Stimulated activated CD8-positive, alpha-beta memory T cell treated with anti-CD3 and anti-CD28 coated beads, Interleukin-12 subunit alpha, Interleukin-12 subunit beta, amount 100 ng/mL, for 1 hour (primary cell): Measurements from ENCODE around the gene YJEFN3.

Source experiments
- DNase-seq: peaks from one replicate; pipeline ENCODE4 v3.0.0-alpha.2; 2020; ENCODE audit warnings: low read depth

The YJEFN3 gene

DNA sequence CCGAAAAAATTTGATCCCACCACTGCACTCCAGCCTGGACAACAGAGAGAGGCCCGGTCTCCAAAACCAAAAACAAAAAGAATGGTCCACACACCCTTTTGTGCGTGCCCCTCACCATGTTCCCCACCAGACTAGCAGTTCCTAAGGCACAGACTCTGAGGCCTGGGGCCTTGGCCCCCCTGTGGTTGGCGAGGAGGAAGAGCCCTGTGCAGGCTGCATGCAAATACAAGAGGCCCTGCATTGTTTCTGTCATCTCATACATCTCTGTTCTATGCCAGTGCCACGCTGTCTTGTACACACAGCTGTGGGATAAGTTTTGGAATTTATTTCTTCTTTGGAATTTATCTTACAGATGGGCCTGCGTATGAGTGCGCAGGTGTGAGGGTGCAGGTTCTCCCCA, 4.7 kb upstream of the YJEFN3 start:
- DNase-seq = no peak

DNA sequence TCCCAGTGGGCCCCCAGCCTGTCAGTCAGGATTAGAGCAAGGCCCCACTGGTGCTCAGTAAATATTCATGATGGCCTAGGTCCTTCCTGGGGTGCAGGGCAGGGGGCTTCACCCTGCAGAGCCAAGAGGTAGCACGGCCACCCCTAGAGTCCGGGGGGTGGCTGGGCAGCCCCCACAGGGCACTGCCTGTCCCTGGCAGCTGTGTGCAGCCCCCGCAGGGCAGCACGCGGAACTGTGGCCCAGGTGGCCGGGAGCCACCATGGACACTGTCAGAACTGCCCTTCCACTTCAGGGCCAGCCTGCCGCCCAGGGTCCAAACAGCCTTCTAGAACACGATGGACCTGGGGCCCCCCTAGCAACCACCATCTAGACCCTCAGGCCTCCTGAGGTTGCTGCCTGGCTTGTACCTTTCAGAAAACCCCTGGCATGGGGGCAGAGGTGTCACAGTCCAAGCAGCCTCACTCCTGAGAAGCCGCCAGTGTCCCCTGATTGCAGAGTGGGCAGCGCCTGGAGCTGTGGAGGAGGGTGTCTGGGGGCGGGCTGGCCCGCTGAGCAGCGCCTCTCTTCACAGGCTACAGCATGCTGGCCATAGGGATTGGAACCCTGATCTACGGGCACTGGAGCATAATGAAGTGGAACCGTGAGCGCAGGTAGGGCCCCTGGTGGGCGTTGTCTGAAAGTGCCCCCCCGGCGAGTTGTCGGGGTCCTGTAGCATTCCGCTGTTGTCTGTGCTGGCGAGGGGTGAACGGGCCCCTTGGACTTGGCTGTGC, 2.9 kb upstream of the YJEFN3 start:
- no peak for DNase-seq

DNA sequence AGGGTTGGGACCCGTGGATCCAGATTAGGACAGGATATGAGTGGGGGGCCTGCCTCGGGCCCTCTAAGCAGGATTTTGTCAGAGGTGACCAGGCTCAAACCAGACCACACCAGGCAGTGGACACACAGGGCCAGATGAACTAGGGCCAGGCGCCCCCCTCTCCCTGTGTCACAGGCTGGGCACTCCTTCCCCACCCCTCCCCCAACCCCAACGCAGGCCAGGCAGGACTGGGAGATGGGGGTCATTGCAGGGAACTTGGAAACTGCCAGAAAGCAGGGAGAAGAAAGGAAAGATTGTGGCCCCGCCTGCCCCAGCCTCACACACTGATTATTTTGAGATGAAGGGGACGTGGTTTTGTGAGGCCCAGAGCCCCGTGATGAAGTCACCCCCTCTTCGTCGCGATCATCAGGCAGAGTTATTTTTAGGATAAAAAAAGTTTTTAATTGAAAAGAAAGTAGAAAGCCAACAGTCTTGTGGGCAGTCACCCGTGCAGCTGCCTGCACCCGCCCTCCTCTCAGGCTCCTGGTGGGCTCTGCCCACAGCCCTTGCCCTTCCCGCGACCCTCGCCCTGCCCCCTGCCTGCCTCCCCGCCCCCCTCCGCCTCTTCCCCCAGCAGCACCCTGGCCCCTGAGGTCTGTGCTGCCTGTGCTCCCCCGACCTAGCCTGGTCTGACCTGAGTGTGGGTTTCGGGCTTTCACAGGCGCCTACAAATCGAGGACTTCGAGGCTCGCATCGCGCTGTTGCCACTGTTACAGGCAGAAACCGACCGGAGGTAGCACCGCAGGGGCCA, 1.9 kb upstream of the YJEFN3 start:
- DNase-seq = no peak

DNA sequence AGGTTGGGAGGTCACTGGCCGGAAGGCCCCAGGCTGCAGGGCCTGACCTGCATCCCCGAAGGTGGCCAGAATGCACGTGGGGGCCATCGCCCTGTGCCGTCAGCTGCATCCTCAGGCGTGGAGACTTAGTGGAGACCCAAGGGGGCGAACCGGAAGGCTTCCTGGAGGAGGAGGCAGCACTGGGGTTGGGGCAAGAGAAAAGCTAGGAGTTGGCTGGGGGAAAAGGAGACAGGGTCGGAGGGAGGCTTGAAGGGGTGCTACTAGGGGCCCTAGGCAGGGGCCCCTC, 1.4 kb upstream of the YJEFN3 start:
- DNase-seq = no peak

DNA sequence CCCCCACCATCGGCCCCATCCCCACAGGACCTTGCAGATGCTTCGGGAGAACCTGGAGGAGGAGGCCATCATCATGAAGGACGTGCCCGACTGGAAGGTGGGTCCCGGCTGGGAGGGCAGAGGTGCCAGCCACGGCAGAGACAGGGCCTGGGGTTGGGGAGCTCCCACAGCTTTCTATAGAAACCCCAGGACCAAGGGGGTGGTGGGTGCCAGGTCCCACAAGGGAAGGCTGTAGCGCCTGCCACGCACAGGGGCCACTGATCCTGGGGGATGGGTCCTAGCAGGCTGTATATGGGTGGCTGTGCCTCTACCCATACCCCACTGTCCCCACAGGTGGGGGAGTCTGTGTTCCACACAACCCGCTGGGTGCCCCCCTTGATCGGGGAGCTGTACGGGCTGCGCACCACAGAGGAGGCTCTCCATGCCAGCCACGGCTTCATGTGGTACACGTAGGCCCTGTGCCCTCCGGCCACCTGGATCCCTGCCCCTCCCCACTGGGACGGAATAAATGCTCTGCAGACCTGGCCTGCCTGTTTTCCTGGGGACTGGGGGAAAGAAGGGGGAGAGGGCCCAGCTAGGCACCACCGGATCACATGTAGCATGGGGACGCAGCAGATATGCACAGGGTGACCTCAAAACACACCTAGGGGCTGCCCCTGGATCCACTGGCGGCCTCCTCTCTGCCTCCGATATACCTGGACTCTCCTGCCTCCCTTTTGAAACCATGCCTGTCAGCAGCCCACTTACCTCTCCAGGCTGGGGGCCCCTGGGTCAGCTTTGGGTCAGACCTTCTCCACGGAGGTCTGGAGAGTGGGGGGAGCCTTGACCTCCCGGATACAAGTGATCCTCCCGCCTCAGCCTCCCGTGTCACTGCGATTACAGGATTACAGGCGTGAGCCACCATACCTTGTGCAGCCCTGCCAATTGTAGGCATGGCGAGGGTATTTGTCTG, 761 bp upstream of the YJEFN3 start:
- DNase-seq = no peak

DNA sequence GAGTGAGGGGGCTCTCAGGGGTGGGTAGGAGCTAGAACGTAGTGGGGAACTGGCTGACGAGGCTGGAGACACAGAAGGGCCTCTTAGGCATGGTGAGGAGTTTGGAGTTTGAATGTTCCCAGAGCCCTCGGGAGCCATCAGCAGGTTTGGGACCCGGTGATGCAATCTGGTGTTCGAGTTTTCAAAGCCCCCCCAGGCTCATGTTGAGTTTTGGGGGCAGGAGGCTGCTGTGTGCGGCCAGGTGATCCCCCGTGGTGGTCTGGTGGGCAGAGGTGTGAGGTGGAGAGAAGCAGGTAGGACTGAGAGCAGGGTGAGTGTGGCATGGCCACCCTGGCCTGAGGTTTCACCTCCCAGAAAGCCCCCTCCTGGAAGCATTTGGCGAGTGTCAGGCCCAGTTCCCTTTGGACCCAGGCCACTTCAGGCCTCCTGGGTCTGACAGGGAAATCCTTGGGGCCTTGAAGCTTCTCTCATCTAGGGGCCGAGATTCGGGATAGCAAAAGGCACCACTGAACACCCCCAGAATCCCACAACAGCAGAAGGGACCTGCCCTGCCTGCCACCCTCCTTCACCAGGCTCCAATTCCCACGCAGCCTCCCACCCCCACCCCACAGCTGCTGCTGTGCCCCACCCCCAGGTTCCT, 1.2 kb downstream of the YJEFN3 start:
- no peak for DNase-seq

DNA sequence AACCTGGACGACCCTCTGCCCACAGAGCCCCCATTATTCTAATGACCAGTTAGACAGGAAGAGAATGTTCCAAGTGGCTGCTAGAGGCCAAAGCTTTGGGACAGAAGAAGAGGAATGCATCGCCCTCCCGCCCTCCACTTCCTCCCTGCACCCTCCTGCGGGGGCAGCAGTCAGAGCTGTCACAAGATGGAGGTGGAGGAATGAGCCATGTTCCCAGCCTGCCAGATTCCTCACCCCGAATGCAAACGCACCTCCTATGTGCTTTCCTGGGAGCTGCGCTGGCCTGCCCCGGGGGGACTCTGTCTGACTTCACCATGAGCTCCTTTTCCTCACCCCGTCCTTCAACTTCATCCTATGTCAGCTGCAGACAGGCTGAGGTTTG, 1.7 kb downstream of the YJEFN3 start:
- DNase-seq = no peak

DNA sequence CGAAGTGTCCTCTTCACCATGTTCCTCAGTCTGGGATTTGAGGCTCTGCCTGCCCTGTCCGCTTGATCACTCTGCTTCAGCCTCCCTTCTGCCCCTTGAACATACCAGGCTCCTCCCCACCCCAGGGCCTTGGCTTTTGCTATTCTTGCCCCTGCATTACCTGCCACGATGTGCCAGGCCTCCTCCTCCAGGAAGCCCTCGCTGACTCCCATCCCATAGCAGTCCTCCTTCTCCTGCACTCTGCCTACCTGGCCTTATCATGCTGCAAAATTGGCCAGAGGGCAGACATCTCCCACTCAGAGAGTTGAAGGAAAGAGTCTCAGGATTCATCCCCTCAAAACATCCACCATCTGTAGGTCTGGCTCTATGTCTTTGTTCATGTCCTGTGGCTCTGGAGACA, 2.2 kb downstream of the YJEFN3 start:
- no peak for DNase-seq

DNA sequence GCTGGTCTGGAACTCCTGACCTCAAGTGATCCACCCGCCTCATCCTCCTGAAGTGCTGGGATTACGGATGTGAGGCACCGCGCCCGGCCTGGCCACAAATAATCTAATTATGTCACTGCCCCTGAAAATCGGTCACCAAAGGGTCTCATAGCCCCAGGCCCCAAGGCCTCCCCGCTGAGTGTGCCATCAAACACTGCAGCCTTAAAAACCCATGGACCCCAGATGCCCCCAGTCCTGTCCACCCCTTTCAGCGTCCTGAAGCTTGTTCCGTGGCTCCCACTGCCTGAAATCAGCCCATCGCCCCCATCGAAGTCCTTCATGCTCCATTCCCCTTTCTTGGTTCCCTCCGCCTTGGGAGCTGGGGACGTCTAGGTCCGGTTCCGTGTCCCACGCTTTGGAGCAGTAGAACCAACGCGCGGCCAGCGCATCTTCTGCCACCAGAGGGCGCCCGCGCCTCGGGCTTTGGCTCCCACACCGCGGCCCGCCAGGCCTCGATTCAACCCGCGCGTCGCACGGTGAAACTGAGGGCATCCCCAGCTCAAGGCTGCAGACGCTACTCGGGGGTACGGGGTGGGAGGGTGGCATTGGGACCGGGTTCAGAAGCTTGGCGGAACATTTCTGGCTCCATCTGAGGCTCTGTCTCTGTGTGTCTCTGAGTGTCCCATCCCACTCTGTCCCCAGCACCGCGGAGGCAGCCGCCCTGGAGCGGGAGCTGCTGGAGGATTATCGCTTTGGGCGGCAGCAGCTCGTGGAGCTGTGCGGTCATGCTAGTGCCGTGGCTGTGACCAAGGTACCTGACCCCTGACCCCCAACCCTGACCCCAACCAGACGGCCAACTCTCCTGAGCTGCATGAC, 3.5 kb downstream of the YJEFN3 start:
- peak; percentile 81 for DNase-seq

DNA sequence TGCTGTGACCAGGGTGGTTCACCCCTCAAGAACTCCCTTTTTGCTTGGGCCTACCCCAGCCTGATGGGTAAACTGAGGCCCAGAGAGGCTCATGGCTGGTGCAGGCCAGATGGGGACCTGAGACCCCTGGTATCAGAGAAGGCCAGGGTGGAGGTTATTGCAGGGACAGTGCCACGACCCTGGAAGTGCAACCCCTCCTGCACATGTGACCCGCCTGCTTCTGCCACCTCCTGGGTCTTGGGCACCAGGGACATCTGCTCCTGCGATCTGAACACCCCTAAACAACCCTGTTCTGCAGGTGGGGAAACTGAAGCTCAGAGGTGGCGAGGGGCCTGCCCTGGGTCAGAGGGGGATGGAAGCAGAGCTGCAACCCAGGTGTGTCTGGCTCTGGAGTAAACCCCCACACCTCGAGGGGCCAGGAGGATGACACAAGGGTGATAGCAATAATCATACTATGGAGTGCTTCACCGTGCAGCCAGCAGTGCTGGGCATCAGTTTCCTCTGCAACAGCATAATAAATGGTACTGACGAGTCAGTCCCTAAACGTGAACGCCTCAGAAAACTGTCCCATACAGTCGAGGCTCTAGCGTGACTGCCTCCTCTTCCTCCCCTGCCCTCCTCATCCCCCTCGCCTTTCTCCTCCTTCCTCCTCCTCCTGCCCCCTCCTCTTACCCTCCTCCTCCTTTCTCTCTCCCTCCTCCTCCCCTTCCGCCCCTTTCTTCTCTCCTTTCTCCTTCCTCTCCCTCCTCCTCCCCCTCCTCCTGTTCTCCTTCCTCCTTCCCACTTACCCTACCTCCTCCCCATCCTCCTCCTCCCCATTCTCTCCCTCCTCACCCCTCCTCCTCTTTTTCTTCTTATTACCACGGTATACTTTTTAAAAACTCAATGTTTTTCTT, 4.3 kb downstream of the YJEFN3 start:
- no peak for DNase-seq

DNA sequence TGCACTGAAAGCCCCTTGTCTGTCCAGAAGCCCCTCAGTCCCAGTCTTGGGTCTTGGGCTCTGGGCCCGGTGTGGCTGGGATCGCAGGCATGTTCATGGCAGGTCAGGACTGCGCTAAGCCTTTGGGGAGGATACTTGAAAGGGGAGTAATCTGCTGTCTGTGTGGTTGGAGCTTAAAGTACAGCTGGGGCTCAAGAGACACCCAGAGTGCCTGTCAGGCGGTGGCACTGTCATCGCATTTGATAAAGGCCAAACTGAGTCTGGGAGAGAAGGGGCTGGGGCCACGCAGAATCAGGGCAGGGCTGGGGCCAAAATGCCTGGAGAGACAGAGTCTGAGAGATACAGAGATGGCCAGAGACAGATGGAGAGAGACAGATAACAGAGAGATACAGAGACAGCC, 5.1 kb downstream of the YJEFN3 start:
- DNase-seq = no peak

DNA sequence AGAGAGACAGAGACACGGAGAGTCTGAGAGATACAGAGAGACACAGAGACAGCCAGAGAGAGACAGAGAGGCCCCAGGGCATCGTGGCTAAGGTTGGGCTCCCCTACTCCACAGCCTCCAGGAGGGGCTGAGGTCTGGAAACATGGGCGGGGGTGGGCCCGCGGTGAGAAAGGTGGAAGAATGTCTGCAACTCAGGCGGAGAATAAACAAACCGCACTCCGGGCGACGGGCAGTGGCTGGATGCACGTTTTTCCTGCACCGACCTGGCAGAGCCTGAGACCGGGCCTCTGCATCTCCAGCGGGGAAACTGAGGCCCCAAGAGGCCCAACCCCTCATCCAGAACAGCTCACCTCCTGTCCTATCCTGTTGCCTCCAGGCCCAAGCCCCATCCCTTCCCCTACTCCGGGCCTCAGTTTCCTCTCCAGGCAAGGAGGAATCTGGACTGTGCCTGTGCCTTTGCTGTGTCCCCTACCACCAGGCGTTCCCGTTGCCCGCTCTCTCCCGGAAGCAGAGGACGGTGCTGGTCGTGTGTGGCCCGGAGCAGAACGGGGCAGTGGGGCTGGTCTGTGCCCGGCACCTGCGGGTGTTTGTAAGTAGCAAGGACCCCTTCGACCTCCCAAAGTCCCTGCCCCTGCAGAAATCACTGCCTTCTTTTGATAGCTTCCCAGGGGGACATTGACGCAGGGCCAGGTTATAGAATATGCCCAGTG, 6.0 kb downstream of the YJEFN3 start:
- DNase-seq = no peak

DNA sequence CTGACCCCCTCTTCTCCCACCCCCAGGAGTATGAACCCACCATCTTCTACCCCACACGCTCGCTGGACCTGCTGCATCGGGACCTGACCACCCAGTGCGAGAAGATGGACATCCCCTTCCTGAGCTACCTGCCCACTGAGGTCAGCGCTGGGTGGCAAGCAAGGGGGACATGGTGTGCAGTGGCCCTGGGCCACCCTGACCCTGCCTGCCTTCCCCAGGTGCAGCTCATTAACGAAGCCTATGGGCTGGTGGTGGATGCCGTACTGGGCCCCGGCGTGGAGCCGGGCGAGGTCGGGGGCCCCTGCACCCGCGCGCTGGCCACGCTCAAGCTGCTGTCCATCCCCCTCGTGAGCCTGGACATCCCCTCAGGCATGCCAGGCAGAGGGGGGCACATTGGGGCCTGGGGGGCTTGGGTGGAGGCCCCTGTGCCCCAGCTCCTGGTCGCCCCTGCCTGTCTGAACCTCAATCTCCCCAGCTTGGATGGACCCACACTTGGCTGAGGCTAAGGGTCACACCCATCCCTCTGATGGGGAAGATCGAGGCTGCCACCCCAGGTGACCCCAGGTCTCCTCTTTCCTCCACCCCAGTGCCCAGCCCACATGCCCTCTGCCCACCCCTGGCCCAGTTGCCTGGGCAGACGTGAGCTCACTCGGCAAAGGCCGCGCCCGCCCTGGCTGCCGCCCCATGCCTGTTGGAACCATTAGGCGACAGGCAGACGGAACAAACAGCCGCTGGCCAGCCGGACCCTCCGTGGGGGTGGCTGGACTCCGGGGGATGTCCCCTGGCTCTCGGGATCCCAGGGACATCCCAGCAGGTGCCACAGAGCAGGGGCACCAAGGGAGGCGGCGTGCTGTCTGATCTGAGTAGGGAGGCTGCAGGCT, 6.8 kb downstream of the YJEFN3 start:
- DNase-seq = no peak

DNA sequence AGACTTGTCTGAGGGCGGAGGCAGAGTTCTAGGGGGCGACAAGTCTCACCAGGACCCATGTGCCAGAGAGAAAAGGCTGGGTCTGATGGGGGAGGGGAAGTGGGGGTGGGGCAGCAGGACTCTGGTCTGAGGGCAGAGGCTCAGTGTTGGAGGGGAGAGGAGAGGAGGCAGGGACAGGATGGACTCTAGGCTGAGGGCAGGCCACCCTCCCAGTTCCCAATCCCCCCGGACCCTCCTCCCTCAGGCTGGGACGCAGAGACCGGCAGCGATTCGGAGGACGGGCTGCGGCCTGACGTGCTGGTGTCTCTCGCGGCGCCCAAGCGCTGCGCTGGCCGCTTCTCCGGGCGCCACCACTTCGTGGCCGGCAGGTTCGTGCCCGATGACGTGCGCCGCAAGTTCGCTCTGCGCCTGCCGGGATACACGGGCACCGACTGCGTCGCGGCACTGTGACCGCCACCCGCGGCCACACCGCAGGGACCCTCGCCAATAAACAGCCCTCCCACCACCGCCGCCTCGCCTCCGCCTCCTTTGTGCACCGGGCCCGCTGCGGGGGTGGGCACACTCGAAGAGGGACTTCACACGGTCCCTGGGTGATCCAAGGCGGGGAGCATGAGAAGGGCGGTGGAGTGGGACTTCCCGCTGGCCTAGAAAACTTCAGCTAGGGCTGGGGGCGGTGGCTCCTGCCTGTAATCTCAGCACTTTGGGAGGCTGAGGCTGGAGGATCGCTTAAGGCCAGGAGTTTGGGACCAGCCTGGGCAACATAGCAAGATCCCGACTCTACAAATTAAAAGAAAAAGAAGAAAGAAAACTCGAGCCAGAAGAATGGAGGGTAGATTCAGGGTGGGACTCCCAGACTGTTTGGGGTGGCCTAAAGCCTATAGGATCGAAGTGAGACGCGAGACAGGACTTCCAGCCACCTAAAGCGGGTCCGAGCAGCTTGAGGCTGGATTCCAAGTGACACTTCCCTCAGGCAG, 8.7 kb downstream of the YJEFN3 start:
- DNase-seq = no peak

DNA sequence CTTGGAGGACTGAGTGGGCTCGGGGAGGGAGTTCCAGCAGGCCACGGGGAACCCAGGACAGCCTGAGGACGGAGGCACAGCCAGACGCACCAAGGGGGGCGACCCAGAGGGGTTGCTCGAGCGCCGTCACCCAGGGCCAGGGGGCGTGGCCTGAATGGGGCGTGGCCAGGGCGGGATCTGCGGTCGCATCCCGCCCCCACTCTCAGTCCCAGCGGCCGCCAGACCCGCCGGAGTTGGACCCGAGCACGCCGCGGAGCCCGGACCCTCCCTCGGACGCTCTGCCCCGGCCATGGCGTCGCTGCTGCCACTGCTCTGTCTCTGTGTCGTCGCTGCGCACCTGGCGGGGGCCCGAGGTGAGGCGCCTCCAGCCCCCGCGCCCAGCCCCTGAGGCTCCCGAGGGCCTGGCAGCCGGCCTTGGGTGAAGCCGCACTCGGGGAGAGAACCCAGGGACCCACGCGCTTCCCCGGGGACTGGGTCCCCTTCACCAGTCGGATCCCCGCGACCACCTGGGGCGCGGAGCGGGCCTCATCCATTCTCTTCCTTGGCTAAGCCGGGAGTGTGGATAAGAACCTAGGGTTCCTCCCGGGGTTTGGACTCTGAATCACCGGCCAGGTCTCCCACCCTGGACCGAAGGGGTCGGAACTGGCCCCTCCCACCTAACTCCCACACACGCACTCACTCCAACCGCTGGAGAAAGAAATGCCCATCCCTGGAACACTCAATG, 9.5 kb downstream of the YJEFN3 start, which contains the start of gene CILP2:
CILP2 (plus strand) TSS at position 205 of the 724 bp plus-strand sequence; CDS start at position 290, 85 bp downstream.
- DNase-seq = no peak

DNA sequence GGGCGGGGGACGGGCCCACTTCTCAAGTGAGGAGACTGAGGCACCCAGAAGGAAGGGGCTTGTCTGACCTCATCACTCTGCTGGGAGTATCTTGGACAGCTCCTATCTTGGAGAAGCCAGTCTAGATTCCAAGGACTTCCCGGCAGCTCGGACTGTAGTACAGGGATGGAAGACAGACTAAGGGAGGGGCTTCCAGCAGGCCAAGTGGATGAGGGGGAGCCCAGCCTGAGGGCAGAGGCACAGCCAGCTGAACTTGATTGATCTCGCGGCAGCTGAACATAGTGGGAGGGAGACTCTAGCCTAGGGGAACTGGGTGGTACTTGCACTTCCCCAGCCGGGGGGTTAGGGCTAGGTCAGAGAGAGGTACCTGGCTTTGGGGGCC, 10.1 kb downstream of the YJEFN3 start:
- DNase-seq = no peak

DNA sequence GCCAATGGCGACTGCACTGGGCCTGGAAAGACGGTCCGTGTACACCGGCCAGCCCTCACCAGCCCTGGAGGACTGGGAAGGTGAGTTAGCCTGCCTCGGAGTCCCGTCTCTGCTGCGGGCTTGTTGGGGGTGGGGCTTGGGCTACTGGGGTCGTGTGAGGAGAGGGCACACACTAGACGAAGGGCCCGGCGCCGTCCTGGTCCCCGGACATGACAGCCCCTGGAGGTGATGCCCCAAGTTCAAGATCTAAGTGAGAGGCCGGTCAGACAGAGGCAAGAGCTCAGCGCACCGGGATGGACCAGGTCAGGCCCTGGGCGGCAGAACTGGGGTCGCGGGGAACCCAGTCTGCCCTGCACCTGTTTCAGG, 11.0 kb downstream of the YJEFN3 start:
- no peak for DNase-seq
